GM21529 (cell line): ENCODE results near the gene BACH2.
"Not testable (repeated sequence)": the region's sequence is repeated elsewhere in the genome, so short reads cannot be mapped to it uniquely, and the experiment has no call there.

Experiments used
- ATAC-seq: cut with Tn5 transposase; IDR thresholded peaks from one replicate; pipeline ENCODE4 v1.9.1; 2021; ENCODE audit not compliant: unreplicated experiment

Gene BACH2

DNA sequence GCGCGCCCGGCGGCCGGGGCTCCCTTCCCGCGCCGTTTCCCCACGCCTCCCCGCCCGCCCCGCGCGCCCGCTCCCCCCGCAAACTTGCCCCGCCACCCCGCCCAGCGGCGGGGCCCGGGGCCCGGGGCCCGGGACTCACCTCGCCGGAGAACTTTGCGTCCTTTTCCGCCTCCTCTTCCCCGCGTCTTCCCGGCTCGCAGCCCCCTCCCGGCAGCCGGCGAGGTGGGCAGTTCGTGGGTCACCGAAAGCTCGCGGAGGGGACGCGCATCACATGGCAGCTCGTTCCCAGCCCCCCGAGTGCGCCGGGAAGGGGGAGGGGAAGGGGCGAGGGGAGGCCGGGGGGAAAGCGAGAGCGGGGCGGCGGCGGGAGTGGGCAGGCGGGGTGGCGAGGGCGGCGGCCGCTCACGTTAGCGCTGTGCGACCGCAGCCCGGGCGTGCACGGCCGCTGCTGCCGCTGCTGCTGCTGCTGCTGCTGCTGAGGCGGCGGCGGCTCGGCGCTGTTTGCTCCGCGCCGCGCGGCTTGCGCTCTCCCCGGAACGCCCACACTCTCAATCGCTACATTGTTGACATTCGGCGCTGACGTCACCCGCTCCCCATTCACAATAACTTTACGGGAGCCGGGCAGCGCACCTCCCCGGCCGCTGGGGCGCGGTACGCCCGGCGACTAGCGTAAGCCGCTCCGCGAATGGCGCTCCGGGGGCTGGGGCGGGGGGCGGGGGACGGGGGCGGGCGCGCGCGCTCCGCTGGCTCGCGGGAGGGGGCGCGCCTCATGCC is at the start of gene BACH2:
Gene BACH2, minus strand, starts transcription at position 503 of the 774 bp plus-strand sequence. CDS start 287,999 bp downstream, outside the sequence.
- ATAC-seq = peak; percentile 73

DNA sequence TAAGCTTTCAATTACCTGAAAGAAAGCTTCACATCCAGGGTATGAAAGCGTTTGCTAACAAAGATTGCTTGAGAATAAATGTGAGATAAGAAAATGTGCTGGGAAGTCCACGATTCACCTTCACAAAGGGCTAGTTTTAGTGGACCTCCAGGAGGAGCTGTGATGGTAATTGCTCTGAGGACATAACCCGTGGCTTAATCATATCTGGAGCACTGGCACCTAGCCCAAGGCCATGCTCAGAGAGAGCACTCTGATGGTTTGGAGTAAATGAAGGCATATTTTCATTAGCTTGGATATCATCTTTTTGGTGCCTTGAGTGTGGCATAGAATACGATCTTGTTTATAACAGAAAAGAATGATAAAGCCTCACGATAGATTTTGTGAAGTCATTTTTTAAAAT is 46.9 kb upstream of the BACH2 start:
- no peak for ATAC-seq

DNA sequence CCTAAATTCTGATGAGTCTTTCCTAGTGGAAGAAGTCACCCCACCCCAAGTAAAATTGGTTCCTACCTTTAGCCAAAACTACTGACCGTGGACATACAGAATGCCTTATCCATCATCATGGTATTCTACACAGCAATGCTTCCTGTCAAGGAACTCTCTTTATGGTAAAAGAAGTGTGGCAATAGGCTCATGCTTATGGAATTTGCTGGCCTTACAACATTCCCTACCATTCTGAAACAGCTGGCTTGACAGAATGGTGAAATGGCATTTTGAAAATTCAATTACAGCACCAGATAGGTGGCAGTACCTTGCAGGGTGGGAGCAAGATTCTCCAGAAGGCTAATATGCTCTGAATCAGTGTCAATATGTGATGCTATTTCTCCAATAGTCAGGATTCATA is 41.8 kb upstream of the BACH2 start:
- ATAC-seq = no peak

GRCh38 chr6:90336388-90336947 is 39.8 kb upstream of the BACH2 start:
- ATAC-seq = no peak

DNA sequence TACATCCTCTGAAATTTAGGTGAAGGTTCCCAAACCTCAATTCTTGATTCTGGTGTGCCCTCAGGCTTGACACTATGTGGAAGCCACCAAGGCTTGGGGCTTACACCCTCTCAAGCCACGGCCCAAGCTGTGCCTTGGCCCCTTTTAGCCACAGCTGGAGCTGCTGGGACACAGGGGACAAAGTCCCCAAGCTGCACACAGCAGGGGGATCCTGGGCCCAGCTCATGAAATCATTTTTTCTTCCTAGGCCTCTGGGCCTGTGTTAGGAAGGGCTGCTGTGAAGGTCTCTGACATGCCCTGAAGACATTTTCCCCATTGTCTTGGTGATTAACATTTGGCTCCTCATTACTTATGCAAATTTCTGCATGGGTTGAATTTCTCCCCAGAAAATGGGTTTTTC is 37.3 kb upstream of the BACH2 start:
- ATAC-seq = no peak

DNA sequence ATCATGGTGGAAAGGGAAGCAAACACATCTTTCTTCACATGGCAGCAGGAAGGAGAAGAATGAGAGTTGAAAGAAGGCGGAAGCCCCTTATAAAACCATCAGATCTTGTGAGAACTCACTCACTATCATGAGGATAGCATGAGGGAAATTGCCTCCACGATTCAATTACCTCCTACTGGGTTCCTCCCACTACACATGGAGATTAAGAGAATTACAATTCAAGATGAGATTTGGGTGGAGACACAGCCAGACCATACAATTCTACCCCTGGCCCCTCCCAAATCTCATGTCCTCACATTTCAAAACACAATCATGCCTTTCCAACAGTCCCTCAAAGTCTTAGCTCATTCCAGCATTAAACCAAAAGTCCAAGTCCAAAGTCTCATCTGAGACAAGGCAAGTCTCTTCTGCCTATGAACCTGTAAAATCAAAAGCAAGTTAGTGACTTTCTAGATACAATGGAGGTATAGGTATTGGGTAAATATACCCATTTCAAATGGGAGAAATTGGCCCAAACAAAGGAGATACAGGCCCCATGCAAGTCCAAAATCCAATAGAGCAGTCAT is 36.4 kb upstream of the BACH2 start:
- ATAC-seq = not testable (repeated sequence)

- ATAC-seq = no peak
Measured at GRCh38 chr6:90329386-90330077, 32.9 kb upstream of the BACH2 start.

DNA sequence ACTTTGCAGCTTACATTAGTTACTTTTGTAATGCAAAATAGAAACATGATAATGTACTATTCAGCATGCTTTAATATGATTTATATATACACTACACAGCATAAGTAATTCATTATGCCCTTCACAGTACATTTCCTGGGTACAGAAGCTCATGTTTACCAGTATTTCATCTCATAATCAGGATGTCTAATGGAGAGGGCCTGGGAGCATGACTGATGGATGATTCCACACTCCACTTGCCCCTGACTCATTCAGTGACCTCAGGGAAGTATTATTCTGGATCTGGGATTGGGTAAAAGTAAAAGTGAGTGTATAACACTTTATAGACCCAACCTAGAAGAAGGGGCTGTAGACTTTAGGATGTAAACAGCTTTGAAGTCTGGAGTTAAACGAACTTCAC is 31.4 kb upstream of the BACH2 start:
- no peak for ATAC-seq

DNA sequence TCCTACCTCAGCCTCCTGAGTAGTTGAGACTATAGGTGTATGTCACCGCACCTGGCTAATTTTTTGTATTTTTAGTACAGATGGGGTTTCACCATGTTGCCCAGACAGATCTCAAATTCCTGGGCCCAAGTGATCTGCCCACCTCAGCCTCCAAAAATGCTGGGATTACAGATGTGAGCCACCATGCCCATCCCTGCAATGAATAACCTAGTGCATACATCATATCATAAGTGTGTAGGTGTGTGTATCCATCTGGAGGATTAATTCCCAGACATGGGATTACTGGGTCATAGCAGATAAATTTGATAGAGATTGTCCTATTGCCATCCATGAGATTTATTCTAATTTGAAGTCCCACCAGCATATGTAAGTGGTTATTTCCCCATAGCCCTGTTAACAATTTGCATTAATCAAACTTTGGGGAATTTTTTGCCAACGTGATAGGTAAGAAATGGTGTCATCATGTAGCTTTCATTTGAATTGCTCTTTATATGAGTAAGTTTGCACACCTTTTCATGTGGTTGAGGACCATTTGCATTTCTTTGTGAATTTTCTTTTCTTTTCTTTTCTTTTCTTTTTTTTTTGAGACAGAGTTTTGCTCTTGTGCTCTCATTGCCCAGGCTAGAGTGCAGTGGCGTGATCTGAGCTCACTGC is 29.9 kb upstream of the BACH2 start:
- ATAC-seq = no peak

GRCh38 chr6:90323706-90324105 is 27.1 kb upstream of the BACH2 start:
- ATAC-seq = no peak

DNA sequence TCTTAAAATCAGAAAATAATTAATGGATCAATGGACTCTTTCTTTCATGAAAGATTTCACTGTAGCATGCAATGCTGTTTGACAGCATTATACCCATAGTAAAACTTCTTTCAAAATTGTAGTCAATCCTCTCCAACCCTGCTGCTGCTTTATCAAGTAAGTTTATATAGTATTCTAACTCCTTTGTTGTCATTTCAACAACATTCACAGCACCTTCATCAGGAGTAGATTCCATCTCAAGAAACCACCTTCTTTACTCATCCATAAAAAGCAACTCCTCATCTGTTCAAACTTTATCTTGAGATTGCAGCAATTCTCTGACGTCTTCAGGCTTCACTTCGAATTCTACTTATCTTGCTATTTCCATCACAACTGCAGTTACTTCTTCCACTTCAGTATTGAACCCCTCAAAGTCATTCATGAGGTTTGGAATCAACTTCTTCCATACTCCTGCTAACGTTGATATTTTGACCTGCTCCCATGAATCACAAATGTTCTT is 26.4 kb upstream of the BACH2 start:
- ATAC-seq = no peak

DNA sequence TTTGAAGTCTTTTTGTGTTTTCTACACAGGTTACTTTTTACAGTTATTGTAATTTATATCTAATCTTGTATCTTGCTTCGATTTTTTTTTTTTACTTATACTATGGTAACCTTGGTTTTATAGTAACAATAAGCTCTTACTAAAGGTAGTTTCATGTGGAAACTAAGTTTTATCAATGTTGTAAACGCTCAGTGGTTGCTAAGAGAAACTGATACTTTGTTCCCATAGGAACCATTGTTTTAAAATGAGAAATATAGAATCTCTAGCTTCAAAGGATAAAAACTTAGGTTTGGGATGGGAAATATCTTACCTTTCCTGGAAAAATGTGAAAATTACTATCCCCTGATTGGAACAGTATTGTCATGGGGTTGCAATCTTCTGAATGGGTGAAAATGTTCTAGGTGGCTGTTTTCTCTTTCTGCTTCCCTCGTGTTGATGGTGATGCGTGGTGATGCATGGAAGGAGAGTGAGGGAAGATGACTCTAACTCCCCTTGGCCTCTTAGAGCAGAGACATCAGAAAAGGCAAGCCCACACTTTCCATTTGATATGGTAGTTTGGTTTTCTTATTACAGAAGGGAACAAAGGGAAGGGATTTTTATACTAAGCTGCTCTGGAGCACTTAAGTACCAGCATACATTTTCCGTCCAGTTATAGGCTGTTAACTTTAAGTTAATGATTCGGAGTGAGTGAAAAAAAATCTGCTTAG is 23.5 kb upstream of the BACH2 start:
- ATAC-seq = no peak

GRCh38 chr6:90319044-90319443 is 22.4 kb upstream of the BACH2 start:
- ATAC-seq = no peak

DNA sequence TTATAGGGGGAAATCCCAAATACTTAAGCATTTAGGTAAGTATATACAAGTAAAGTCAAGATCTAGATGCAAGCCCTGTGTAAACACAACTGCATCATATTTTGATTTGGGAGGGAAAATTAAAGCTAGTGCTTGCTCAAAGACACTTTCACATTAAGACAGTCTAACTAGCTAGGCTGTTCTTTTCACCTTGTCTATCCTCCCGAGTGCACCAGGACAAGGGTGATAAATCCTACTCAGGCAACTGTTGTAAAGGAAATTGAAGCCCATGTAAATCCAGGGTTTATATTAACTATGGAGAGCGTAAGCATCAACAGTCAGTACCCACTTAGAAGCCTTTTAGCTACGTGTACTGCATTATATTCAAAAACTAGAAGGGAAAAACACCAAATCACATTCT is 19.3 kb upstream of the BACH2 start:
- ATAC-seq = no peak

DNA sequence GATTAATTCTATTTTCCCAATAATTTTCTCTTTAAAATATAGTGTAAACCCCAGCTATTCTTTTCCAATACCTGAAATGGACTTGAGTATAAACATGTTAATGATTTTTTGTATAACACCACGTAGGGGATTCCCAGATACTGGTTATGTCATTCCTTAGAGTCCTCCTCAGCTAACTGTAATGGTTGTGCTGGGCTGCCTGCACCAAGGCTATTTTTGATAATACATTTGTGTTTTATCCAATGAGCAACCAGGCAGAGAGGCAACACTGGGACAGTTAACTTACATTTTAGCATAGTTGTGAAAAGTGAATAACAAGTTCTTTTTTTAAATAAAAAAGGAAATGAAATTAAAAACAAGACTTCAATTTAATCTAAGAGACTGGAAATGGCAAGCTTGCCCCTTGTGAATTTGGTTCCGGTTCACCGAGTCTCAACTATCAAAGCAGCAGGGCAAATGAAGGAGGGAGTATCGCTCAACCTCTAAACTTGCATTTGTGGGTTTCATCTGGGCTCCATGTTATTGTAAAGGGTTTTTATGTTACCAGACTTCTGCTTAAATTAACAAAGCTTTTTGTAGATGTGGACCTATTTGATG is 18.8 kb upstream of the BACH2 start:
- ATAC-seq = no peak

GRCh38 chr6:90314514-90314913 is 17.9 kb upstream of the BACH2 start:
- no peak for ATAC-seq

DNA sequence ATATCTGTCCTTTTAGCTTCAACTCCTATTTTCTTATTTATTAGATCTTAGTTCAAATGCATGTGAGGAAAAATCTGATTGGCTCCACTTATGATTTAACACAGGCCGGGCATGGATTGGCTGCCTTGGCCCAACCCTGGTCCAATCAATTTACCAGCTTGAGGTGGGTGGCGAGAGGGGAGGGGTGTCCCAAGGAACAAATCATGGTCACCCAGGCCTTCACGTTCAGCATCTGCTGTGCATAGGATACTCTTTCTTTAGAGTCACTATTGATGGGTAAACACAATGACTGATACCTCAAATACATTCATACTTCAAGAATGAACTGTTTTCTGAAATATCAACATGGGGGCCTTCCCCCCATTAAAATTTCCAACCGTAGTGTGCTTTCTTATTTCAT is 14.9 kb upstream of the BACH2 start:
- ATAC-seq = no peak

DNA sequence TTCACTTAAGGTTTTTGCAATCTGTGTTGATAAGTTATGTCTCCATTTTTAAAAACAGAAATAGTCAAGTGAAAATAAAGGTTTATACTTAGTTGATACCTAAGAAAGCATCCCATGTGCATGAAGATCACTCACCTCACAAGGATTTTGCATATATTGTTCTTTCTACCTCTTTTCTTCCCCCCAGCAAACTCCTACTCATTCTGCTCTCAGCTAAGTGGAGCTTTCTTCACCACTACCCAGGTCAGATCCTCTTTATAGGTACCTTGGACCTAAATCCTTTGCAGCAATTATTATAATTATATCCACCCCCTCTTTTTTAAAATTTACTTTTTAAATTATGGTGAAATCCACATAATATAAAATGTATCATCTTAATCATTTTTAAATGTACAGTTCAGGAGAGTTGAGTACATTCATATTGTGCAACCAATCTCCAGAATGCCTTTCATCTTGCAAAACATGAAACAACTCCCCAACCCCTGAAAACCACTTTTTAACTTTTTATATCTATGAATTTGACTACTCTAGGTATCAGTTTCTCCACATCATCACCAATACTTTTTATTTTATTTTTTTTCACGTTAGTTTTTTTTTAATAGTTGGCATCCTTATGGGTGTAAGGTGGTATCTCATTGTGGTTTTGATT is 9.3 kb upstream of the BACH2 start:
- no peak for ATAC-seq

- no peak for ATAC-seq
Measured at GRCh38 chr6:90304308-90304707, 7.7 kb upstream of the BACH2 start.

- no peak for ATAC-seq
Measured at GRCh38 chr6:90303039-90303438, 6.4 kb upstream of the BACH2 start.
